SU-DHL-6 (cell line): Measurements from ENCODE around the gene ADARB2.

Experiments
- CTCF ChIP-seq: fragments of 200-600 bp; sonication (generic); IDR thresholded peaks from one replicate; pipeline ENCODE4 v1.5.1; 2017; ENCODE audit warnings: antibody characterized with exemption, mild to moderate bottlenecking, low read length, moderate library complexity; ENCODE audit not compliant: insufficient read depth, poor library complexity, severe bottlenecking
- EZH2phosphoT487 ChIP-seq: fragments of 200-600 bp; sonication (generic), shearing (Covaris generic); conservative IDR thresholded peaks from 2 replicates; pipeline ENCODE4 v1.6.1; 2018; ENCODE audit warnings: mild to moderate bottlenecking, antibody characterized with exemption, low read length, moderate library complexity, mixed read lengths

- TF ChIP-seq CTCF (no peak), EZH2phosphoT487 (no peak)
These were observed 523.2 kb downstream of the ADARB2 start for GRCh38 chr10:1214071-1214675.
